ENCODE measurements around the gene MED9.

GRCh38 chr17:17463821-17464220, 13.0 kb upstream of the MED9 start:
- TF ChIP-seq EZH2 (IDR thresholded peaks at IDR 0.05; ENCODE audit: borderline replicate concordance, low read depth, low read length, poor library complexity, severe bottlenecking): no peak
- TF ChIP-seq, protein P1, sequence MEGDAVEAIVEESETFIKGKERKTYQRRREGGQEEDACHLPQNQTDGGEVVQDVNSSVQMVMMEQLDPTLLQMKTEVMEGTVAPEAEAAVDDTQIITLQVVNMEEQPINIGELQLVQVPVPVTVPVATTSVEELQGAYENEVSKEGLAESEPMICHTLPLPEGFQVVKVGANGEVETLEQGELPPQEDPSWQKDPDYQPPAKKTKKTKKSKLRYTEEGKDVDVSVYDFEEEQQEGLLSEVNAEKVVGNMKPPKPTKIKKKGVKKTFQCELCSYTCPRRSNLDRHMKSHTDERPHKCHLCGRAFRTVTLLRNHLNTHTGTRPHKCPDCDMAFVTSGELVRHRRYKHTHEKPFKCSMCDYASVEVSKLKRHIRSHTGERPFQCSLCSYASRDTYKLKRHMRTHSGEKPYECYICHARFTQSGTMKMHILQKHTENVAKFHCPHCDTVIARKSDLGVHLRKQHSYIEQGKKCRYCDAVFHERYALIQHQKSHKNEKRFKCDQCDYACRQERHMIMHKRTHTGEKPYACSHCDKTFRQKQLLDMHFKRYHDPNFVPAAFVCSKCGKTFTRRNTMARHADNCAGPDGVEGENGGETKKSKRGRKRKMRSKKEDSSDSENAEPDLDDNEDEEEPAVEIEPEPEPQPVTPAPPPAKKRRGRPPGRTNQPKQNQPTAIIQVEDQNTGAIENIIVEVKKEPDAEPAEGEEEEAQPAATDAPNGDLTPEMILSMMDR (conservative IDR thresholded peaks at IDR 0.05; ENCODE audit: low read depth, low read length): no peak
